HG03342 (cell line): Measurements from ENCODE around the gene SUSD4.

Experiments used
- ATAC-seq: cut with Tn5 transposase; IDR thresholded peaks from one replicate; pipeline ENCODE4 v1.9.1; 2021; ENCODE audit warnings: mild to moderate bottlenecking, moderate library complexity; ENCODE audit not compliant: unreplicated experiment

SUSD4 gene

DNA sequence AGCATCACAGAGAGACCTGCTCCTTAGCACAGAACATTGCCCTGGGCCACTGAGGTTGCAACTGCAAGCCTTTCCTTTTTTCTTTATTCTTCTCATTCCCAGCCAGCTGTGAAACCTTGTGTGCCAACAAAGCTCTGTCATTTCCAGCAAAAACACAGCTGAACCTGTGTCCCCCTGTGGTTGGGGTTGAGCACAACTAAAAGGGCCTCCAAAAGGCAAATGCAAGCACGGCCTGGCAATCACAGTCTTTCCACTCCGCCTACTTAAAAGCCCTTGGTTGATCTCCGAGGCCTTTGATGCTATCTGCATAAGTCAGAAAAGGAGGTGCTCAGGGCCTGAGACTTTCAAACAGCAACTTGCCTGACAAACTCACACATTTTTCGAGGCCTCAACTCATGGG is 32.7 kb downstream of the SUSD4 start:
- no peak for ATAC-seq

GRCh38 chr1:223330466-223330865 is 33.5 kb downstream of the SUSD4 start:
- no peak for ATAC-seq

GRCh38 chr1:223329664-223330415 is 34.1 kb downstream of the SUSD4 start:
- no peak for ATAC-seq

- no peak for ATAC-seq
Observed at GRCh38 chr1:223329252-223329651, 34.7 kb downstream of the SUSD4 start.

- no peak for ATAC-seq
Observed at GRCh38 chr1:223328566-223328965, 35.4 kb downstream of the SUSD4 start.

DNA sequence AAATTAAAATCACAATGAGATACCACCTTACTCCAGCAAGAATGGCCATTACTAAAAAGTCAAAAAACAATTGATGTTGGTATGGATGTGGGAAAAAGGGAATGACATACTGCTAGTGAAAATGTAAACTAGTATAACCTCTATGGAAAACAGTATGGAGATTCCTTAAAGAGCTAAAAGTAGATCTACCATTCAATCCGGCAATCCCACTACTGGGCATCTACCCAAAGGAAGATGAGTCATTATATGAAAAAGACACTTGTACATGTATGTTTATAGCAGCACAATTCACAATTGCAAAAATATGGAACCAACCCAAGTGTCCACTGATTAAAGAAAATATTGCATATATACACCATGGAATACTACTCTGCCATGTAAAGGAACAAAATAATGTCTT is 37.2 kb downstream of the SUSD4 start:
- no peak for ATAC-seq

DNA sequence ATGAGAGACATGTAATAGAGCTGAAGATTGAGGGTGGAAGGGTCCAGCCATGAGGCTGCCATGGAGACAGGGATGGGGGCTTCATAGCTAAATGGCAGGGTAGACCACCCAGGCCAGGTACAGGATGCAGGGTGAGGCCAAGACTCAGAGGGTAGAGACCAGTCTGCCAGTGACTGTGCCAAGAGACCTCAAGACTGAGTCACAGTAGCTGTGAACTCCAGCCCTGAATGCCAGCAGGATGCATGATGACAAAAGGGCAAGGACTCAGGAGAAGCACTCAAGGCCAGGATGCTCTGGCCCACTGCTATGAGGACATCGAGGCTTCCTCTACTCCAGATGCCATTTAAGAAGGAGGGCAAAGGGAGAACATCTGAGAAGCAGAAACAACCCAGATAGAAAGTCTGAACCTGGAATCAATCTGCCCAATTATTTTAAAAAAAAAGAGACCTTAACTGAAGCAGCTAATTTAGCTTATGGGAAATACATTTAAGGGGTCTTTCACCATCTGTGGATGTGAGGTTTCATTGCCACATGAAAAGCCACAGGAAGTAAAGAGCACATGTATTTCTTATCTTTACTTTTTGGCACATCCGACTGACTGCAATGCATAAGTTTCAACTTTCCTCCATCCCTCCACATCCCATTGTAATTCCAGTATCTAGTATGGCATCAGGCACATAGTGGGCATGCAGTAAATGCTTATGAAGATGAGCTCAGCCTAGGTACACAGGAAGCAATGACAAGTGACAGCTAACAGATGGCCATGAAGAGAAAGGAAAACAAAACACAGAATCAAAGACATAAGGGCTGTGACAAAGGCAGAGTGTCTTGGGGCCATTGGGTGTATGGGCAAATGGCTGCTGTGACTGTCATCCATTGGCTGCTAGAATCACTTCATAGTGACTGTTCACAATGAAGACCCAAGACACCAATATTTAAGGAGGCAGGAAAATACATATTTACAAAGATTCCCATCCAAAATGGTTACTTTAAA is 40.2 kb downstream of the SUSD4 start:
- no peak for ATAC-seq

- no peak for ATAC-seq
Observed at GRCh38 chr1:223322868-223323267, 41.1 kb downstream of the SUSD4 start.

- no peak for ATAC-seq
Observed at GRCh38 chr1:223320959-223321358, 43.0 kb downstream of the SUSD4 start.

DNA sequence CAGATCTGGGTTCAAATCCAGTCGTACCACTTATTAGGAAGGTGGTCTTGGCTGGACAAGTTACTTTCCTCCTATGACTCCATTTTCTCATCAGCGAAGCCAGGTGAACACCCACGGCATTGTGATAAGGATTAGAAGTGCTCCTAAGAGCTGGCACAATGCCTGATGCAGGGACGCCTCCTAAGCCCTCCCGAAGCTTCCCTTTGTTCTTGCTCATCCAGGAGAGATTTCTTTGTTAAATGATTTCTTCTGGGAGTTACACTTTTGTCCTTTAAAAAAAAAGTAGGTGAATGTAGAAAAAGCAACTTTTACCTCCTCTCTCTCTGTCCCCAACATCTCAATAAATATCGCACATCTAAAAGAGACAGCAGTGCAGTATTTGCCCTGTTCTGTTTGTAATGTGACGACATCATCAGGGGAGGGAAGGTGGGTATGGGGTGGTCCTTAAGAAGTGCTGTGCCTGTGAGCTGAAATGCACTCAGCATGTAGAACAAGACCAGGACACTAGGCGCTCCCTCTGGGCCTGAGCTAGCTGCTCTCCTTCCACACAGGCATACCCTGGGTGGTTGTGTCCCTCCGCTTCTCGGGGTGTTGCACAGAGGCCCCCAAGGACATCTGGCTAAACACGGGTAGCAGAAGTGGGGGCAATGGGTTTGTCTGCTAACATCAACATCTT is 43.9 kb downstream of the SUSD4 start:
- no peak for ATAC-seq

DNA sequence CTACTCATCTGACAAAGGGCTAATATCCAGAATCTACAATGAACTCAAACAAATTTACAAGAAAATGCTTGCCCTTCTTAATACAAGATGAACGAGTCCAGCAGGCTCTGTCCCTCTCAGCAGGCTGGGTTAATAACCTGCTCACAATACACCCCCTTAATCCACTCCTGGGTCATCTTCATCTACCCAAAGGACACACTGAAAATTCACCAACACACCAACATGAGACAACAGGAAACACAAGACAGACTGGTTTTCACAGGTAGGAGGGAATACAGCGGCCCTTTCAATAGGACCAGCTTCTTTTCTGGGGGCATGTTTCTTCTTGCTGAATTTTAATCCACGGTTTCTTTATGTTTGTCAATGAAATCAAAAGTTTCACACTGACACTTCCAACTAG is 44.6 kb downstream of the SUSD4 start:
- no peak for ATAC-seq

GRCh38 chr1:223316082-223316481 is 47.9 kb downstream of the SUSD4 start:
- ATAC-seq = no peak

GRCh38 chr1:223315665-223316064 is 48.3 kb downstream of the SUSD4 start:
- no peak for ATAC-seq

DNA sequence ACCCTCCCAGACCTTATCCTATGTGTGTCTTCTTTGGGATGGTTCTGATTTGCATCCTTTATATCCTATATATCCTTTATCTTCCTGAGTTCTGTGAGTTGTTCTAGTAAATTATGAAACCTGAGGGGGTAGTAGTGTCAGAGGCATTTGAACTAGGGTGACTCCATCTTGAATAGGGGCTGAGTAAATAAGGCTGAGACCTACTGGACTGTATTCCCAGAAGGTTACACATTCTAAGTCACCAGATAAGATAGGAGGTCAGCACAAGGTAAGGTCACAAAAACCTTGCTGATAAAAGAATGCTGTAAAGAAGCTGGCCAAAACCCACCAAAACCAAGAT is 50.6 kb downstream of the SUSD4 start:
- no peak for ATAC-seq

DNA sequence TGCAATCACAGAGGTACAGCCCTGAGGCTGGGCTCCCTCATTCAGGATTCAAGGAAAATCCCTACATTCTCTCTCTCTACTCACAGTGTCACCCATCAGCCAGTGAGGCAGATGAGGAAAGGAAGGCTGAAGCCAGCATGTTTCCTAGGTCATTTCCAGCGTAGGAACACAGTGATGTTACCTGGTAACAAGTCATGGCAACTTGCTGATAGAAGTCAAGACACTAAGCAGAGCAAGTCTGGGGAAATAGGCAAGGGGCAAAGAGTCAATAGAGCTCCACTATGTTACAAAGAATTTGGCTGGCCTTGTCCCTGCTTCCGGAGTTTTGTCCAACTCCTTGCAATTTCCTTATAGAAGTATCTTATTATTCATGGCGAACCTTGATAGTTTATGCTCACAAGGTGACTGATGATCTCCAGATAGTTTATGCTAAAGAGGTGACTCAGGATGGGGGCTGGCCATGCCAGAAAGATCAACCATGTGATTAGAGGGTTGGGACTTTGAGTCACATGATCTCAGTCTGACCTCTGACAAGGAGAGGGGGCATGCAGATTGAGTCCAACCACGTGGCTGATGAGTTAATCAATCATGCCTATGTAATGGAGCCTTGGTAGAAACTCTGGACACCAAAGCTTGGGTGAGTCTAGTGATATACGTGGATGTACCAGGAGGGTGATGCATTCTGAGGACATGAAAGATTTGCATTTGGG is 51.1 kb downstream of the SUSD4 start:
- ATAC-seq = no peak

DNA sequence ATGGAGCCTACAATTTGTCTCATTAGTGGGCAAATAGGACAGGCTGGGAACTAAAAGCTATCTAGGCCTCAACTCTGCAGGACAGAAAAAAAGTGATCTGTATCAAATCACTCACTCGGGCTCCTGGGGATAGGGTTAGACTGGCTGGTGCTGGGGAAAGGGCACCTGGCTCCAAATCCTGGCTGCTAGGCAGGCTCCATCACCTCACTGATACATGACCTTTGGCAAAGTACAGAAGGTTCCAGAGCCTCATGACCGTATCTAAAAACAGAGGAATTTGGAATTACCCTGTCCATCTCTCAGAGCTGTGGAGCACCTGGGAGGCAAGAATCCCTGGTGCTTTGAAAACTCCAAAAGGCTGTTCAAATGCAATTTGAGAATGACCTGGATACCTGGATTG is 51.7 kb downstream of the SUSD4 start:
- ATAC-seq = no peak

GRCh38 chr1:223311826-223312225 is 52.1 kb downstream of the SUSD4 start:
- no peak for ATAC-seq

DNA sequence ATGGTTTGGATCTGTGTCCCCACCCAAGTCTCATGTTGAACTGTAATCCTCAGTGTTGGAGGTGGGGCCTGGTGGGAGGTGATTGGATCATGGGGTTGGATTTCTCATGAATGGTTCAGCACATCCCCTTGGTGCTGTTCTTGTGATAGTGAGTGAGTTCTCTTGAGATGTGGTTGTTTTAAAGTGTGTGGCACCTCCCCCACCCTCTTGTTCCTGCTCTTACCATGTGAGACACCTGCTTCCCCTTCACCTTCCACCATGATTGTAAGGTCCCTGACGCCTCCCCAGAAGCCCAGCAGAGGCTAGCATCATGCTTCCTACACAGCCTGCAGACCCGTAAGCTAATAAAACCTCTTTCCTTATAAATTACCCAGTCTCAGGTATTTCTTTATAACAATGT is 55.8 kb downstream of the SUSD4 start:
- no peak for ATAC-seq

DNA sequence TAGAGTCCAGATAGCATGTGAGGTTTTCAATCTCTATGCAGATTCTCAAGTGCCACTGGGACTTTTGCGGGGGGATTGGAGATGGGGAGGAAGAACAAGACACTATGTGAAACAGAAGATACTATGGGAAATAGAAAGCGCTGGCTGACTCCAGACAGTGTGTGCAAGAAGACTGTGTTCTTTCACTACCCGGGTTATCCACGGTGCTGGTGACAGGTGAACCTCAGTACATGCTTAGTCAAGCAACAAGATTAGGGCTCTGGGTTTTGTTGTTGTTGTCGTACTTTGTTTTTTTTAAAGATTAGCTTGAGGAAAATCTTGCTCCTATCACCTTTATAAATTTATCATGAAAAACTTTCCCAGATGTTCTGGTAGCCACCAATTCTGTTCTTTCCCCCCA is 56.4 kb downstream of the SUSD4 start:
- no peak for ATAC-seq

- no peak for ATAC-seq
Observed at GRCh38 chr1:223304931-223305330, 59.0 kb downstream of the SUSD4 start.

GRCh38 chr1:223301371-223301770 is 62.6 kb downstream of the SUSD4 start:
- ATAC-seq = no peak
